HCT116 (cell line): Measurements from ENCODE around the gene GGT5.

Source experiments
- CEBPB ChIP-seq: IDR thresholded peaks from 2 replicates; pipeline ENCODE4 v1.6.1; 2012; ENCODE audit warnings: low read depth
- POLR2A ChIP-seq: IDR thresholded peaks from 2 replicates; pipeline ENCODE4 v1.7.0; 2011; ENCODE audit warnings: borderline replicate concordance; ENCODE audit not compliant: insufficient read depth, insufficient read length; ENCODE audit errors: extremely low read depth
- SIN3A ChIP-seq: IDR thresholded peaks from 2 replicates; pipeline ENCODE4 v1.6.1; 2012; ENCODE audit warnings: low read depth
- SP1 ChIP-seq: IDR thresholded peaks from 2 replicates; pipeline ENCODE4 v1.6.1; 2012; ENCODE audit warnings: low read depth
- YY1 ChIP-seq: IDR thresholded peaks from 2 replicates; pipeline ENCODE4 v1.6.1; 2011; ENCODE audit warnings: low read length, low read depth, moderate library complexity, mild to moderate bottlenecking; ENCODE audit not compliant: insufficient replicate concordance; ENCODE audit errors: extremely low read depth
- ZFX ChIP-seq: fragments of 450-650 bp; IDR thresholded peaks from 2 replicates; pipeline ENCODE4 v1.6.1; 2017
- ZNF274 ChIP-seq: fragments of 200-500 bp; sonication (Bioruptor generic); IDR thresholded peaks from 2 replicates; pipeline ENCODE4 v1.6.1; 2014; ENCODE audit warnings: mild to moderate bottlenecking, low read depth, low read length, inconsistent platforms
- TF ChIP-seq, protein P1 (sequence below), 3 experiments: fragments of 200-600 bp in 1 of 3; sonication (generic) in 1 of 3; IDR thresholded peaks in 2 of 3; conservative IDR thresholded peaks in 1 of 3; 2 replicates each; pipeline ENCODE4 v1.5.1; 2012 to 2017; ENCODE audit warnings: low read depth in 2 of 3, low read length in 2 of 3, antibody characterized with exemption in 1 of 3, borderline replicate concordance in 1 of 3, control low read depth in 1 of 3, mild to moderate bottlenecking in 1 of 3, mixed read lengths in 1 of 3, mixed run types in 1 of 3, moderate library complexity in 1 of 3; ENCODE audit not compliant: insufficient read depth in 1 of 3
- TF ChIP-seq, protein P2 (sequence below): IDR thresholded peaks from 2 replicates; pipeline ENCODE4 v1.6.1; 2012; ENCODE audit warnings: low read depth

DNA sequence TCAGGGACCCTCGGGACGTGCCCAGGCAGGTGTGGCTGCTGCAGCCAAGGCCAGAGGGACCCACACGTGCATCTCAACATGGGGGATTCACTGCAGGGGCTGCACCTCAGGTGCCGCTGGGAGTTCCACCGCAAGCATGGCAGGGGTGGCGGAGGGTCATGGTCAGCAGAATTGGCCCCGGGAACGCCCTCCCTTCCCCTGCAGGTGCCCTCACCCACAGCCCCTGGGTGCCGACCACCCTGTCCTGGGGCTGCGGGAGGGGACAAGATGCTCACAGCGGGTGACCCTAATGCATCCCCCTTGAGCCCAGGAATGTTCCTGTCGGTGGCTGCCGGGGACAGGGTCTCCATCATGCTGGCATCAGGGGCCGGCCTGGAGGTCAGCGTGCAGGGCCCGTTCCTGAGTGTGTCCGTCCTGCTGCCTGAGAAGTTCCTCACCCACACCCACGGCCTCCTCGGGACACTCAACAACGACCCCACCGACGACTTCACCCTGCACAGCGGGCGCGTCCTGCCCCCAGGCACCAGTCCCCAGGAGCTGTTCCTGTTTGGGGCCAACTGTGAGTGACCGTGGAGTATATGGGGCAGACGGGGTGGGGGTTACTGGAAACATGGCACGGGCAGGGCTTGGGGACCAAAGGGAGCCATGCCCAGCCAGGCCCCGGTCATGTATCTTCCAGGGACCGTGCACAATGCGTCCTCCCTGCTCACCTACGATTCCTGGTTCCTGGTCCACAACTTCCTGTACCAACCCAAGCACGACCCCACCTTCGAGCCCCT lies 57.8 kb downstream of the GGT5 start:
- no peak for TF ChIP-seq POLR2A
- no peak for TF ChIP-seq YY1
- TF ChIP-seq SIN3A: no peak
- TF ChIP-seq, protein P1, sequence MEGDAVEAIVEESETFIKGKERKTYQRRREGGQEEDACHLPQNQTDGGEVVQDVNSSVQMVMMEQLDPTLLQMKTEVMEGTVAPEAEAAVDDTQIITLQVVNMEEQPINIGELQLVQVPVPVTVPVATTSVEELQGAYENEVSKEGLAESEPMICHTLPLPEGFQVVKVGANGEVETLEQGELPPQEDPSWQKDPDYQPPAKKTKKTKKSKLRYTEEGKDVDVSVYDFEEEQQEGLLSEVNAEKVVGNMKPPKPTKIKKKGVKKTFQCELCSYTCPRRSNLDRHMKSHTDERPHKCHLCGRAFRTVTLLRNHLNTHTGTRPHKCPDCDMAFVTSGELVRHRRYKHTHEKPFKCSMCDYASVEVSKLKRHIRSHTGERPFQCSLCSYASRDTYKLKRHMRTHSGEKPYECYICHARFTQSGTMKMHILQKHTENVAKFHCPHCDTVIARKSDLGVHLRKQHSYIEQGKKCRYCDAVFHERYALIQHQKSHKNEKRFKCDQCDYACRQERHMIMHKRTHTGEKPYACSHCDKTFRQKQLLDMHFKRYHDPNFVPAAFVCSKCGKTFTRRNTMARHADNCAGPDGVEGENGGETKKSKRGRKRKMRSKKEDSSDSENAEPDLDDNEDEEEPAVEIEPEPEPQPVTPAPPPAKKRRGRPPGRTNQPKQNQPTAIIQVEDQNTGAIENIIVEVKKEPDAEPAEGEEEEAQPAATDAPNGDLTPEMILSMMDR (IDR thresholded peaks at IDR 0.05 in 2 of 3, conservative IDR thresholded peaks at IDR 0.05 in 1 of 3; ENCODE audit: borderline replicate concordance in 1 of 3, insufficient read depth in 1 of 3, low read depth in 2 of 3, low read length in 2 of 3): no peak
- TF ChIP-seq, protein P2, sequence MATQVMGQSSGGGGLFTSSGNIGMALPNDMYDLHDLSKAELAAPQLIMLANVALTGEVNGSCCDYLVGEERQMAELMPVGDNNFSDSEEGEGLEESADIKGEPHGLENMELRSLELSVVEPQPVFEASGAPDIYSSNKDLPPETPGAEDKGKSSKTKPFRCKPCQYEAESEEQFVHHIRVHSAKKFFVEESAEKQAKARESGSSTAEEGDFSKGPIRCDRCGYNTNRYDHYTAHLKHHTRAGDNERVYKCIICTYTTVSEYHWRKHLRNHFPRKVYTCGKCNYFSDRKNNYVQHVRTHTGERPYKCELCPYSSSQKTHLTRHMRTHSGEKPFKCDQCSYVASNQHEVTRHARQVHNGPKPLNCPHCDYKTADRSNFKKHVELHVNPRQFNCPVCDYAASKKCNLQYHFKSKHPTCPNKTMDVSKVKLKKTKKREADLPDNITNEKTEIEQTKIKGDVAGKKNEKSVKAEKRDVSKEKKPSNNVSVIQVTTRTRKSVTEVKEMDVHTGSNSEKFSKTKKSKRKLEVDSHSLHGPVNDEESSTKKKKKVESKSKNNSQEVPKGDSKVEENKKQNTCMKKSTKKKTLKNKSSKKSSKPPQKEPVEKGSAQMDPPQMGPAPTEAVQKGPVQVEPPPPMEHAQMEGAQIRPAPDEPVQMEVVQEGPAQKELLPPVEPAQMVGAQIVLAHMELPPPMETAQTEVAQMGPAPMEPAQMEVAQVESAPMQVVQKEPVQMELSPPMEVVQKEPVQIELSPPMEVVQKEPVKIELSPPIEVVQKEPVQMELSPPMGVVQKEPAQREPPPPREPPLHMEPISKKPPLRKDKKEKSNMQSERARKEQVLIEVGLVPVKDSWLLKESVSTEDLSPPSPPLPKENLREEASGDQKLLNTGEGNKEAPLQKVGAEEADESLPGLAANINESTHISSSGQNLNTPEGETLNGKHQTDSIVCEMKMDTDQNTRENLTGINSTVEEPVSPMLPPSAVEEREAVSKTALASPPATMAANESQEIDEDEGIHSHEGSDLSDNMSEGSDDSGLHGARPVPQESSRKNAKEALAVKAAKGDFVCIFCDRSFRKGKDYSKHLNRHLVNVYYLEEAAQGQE: no peak
- TF ChIP-seq ZNF274: no peak
- TF ChIP-seq CEBPB: no peak
- no peak for TF ChIP-seq SP1
- no peak for TF ChIP-seq ZFX
